ENCODE measurements around the gene FUOM. TPM values are rescaled to one million over a fixed set of nuclear protein-coding genes. Genes with fewer than 3 reads are reported as not detected.
"Not testable (repeated sequence)": the region's sequence is repeated elsewhere in the genome, so short reads cannot be mapped to it uniquely, and the experiment has no call there.

FUOM gene
- total and polyA plus RNA-seq, 4 donors: 15.2 to 54.8 (median 24.9) TPM

- no peak for ATAC-seq (ENCODE audit: low FRiP score)
- intact Hi-C loops (cut with DNase I): loop anchor here in 1 of 2 donors (5.0 kb wide), 1 partner anchor 280 kb away; no protein-coding TSS in a partner anchor
- peak in 1 of 2 donors; percentile 35 for DNase-seq
- peaks cover 0 to 1% of the 10 kb centered on the region in 2 donors for H3K27me3 ChIP-seq (ENCODE audit: control insufficient read depth in 1 of 2, insufficient read depth in 2 of 2, low read length in 1 of 2)
- WGBS, 2 donors: 31 to 32% methylated on average over 26 to 28 of the region's 28 CpGs
- H3K27ac ChIP-seq (ENCODE audit: low read depth in 1 of 2, low read length in 2 of 2): no peak overlapping the region
- no peaks in the 10 kb centered on the region for H3K9me3 ChIP-seq (ENCODE audit: control insufficient read depth, low read length)
- H3K4me1 ChIP-seq (ENCODE audit: control insufficient read depth in 1 of 2, insufficient read depth in 2 of 2, low read length in 2 of 2): no peaks in the 10 kb centered on the region
- H3K4me3 ChIP-seq (ENCODE audit: low read length in 2 of 2): no peak overlapping the region
- H3K36me3 ChIP-seq (ENCODE audit: control insufficient read depth in 1 of 2, insufficient read depth in 2 of 2, low read length in 1 of 2): no peaks in the 10 kb centered on the region
These were observed 30.8 kb downstream of the FUOM start for GRCh38 chr10:133326745-133327650.

GRCh38 chr10:133326223-133326551 lies 31.6 kb downstream of the FUOM start:
- H3K9me3 ChIP-seq (ENCODE audit: control insufficient read depth, low read length): no peaks in the 10 kb centered on the region
- 32 to 36% methylated on average over 9 of the region's 9 CpGs for WGBS, 2 donors
- peak overlapping the region in 1 of 2 donors; percentile 16 for H3K4me3 ChIP-seq (ENCODE audit: low read length in 2 of 2)
- no peaks in the 10 kb centered on the region for H3K36me3 ChIP-seq (ENCODE audit: control insufficient read depth in 1 of 2, insufficient read depth in 2 of 2, low read length in 1 of 2)
- peaks cover 0 to 1% of the 10 kb centered on the region in 2 donors for H3K27me3 ChIP-seq (ENCODE audit: control insufficient read depth in 1 of 2, insufficient read depth in 2 of 2, low read length in 1 of 2)
- DNase-seq (no peak), ATAC-seq (ENCODE audit: low FRiP score) (no peak)
- H3K4me1 ChIP-seq (ENCODE audit: control insufficient read depth in 1 of 2, insufficient read depth in 2 of 2, low read length in 2 of 2): no peaks in the 10 kb centered on the region
- H3K27ac ChIP-seq (ENCODE audit: low read depth in 1 of 2, low read length in 2 of 2): no peak overlapping the region
- intact Hi-C loops (cut with DNase I): loop anchor here in 1 of 2 donors (5.0 kb wide), 1 partner anchor 281 kb away; no protein-coding TSS in a partner anchor

- no peak for ATAC-seq (ENCODE audit: low FRiP score)
- intact Hi-C loops (cut with DNase I): loop anchor here in 1 of 2 donors (5.0 kb wide), 1 partner anchor 282 kb away; no protein-coding TSS in a partner anchor
- peak in 1 of 2 donors; percentile 47 for DNase-seq
- no peaks in the 10 kb centered on the region for H3K9me3 ChIP-seq (ENCODE audit: control insufficient read depth, low read length)
- peak overlapping the region; percentile 16 to 40 for H3K4me3 ChIP-seq (ENCODE audit: low read length in 2 of 2)
- no peaks in the 10 kb centered on the region for H3K4me1 ChIP-seq (ENCODE audit: control insufficient read depth in 1 of 2, insufficient read depth in 2 of 2, low read length in 2 of 2)
- no peak overlapping the region for H3K27ac ChIP-seq (ENCODE audit: low read depth in 1 of 2, low read length in 2 of 2)
- no peaks in the 10 kb centered on the region for H3K36me3 ChIP-seq (ENCODE audit: control insufficient read depth in 1 of 2, insufficient read depth in 2 of 2, low read length in 1 of 2)
- WGBS, 2 donors: 1% methylated on average over 75 to 91 of the region's 91 CpGs
- H3K27me3 ChIP-seq (ENCODE audit: control insufficient read depth in 1 of 2, insufficient read depth in 2 of 2, low read length in 1 of 2): peaks cover 0 to 1% of the 10 kb centered on the region in 2 donors
These were observed 32.2 kb downstream of the FUOM start for GRCh38 chr10:133325440-133326222.

- Histone ChIP-seq H3K4me3 (ENCODE audit: low read length in 2 of 2) (no peak overlapping the region), H3K27ac (ENCODE audit: low read depth in 1 of 2, low read length in 2 of 2) (no peak overlapping the region), H3K27me3 (ENCODE audit: control insufficient read depth in 1 of 2, insufficient read depth in 2 of 2, low read length in 1 of 2) (peaks cover 0 to 1% of the 10 kb centered on the region in 2 donors)
These were observed 33.0 kb downstream of the FUOM start for GRCh38 chr10:133324857-133325260.

GRCh38 chr10:133324198-133324792 lies 33.5 kb downstream of the FUOM start:
- intact Hi-C loops (cut with DNase I): no loop called here
- Histone ChIP-seq H3K4me3 (ENCODE audit: low read length in 2 of 2) (no peak overlapping the region), H3K27ac (ENCODE audit: low read depth in 1 of 2, low read length in 2 of 2) (no peak overlapping the region), H3K9me3 (ENCODE audit: control insufficient read depth, low read length) (no peaks in the 10 kb centered on the region), H3K36me3 (ENCODE audit: control insufficient read depth in 1 of 2, insufficient read depth in 2 of 2, low read length in 1 of 2) (no peaks in the 10 kb centered on the region), H3K4me1 (ENCODE audit: control insufficient read depth in 1 of 2, insufficient read depth in 2 of 2, low read length in 2 of 2) (no peaks in the 10 kb centered on the region), H3K27me3 (ENCODE audit: control insufficient read depth in 1 of 2, insufficient read depth in 2 of 2, low read length in 1 of 2) (peaks cover 0 to 1% of the 10 kb centered on the region in 2 donors)
- 12 to 14% methylated on average over 10 to 13 of the region's 13 CpGs for WGBS, 2 donors
- DNase-seq: peak in 1 of 2 donors; percentile 51
- no peak for ATAC-seq (ENCODE audit: low FRiP score)

More at GRCh38 chr10:133324857-133325260, 33.0 kb downstream of the FUOM start:
- Histone ChIP-seq H3K4me1 (ENCODE audit: control insufficient read depth in 1 of 2, insufficient read depth in 2 of 2, low read length in 2 of 2) (no peaks in the 10 kb centered on the region), H3K36me3 (ENCODE audit: control insufficient read depth in 1 of 2, insufficient read depth in 2 of 2, low read length in 1 of 2) (no peaks in the 10 kb centered on the region), H3K9me3 (ENCODE audit: control insufficient read depth, low read length) (no peaks in the 10 kb centered on the region)
- WGBS, 2 donors: 16 to 19% methylated on average over 20 of the region's 20 CpGs
- intact Hi-C loops (cut with DNase I): loop anchor here in 1 of 2 donors (5.0 kb wide), 1 partner anchor 282 kb away; no protein-coding TSS in a partner anchor
- DNase-seq (peak in 1 of 2 donors; percentile 54), ATAC-seq (ENCODE audit: low FRiP score) (no peak)

- H3K36me3 ChIP-seq (ENCODE audit: control insufficient read depth in 1 of 2, insufficient read depth in 2 of 2, low read length in 1 of 2); H3K27ac ChIP-seq (ENCODE audit: low read depth in 1 of 2, low read length in 2 of 2); DNase-seq; intact Hi-C loops (cut with DNase I); H3K27me3 ChIP-seq (ENCODE audit: control insufficient read depth in 1 of 2, insufficient read depth in 2 of 2, low read length in 1 of 2); H3K4me1 ChIP-seq (ENCODE audit: control insufficient read depth in 1 of 2, insufficient read depth in 2 of 2, low read length in 2 of 2); H3K9me3 ChIP-seq (ENCODE audit: control insufficient read depth, low read length); ATAC-seq (ENCODE audit: low FRiP score); H3K4me3 ChIP-seq (ENCODE audit: low read length in 2 of 2): not testable (repeated sequence)
- WGBS, 2 donors: 80 to 81% methylated on average over 12 of the region's 14 CpGs
These were observed 35.6 kb downstream of the FUOM start for GRCh38 chr10:133322064-133322709.

- H3K27me3 ChIP-seq (ENCODE audit: control insufficient read depth in 1 of 2, insufficient read depth in 2 of 2, low read length in 1 of 2); H3K4me1 ChIP-seq (ENCODE audit: control insufficient read depth in 1 of 2, insufficient read depth in 2 of 2, low read length in 2 of 2); H3K36me3 ChIP-seq (ENCODE audit: control insufficient read depth in 1 of 2, insufficient read depth in 2 of 2, low read length in 1 of 2); H3K9me3 ChIP-seq (ENCODE audit: control insufficient read depth, low read length); intact Hi-C loops (cut with DNase I); H3K27ac ChIP-seq (ENCODE audit: low read depth in 1 of 2, low read length in 2 of 2); ATAC-seq (ENCODE audit: low FRiP score); H3K4me3 ChIP-seq (ENCODE audit: low read length in 2 of 2): not testable (repeated sequence)
- peak in 1 of 2 donors; percentile 24 for DNase-seq
- 88 to 92% methylated on average over 6 of the region's 6 CpGs for WGBS, 2 donors
These were observed 36.9 kb downstream of the FUOM start for GRCh38 chr10:133320852-133321422.
